ENCODE results near the gene PAOX. TPM values are rescaled to one million over a fixed set of nuclear protein-coding genes. Genes with fewer than 3 reads are reported as not detected.

The PAOX gene
- total and polyA plus RNA-seq, 2 of the 13 experiments (the other 11 are each of a cell fraction or from before 2014, with no cell fraction given) = 0.49 to 0.77 TPM

- TF ChIP-seq ZNF513 (CRISPR knock-in tag; conservative IDR thresholded peaks at IDR 0.05) (0 out of 2 replicates have a peak, but pooled peaks have one; percentile 68), EP300 (IDR thresholded peaks at IDR 0.05; ENCODE audit: low read depth in 2 of 2, low read length in 2 of 2) (0 out of 4 replicates have a peak, but pooled peaks of 1 of the 2 experiments have one; percentile 4), EP300 (CRISPR knock-in tag; IDR thresholded peaks at IDR 0.05; ENCODE audit: borderline replicate concordance) (peak; percentile 61), DBP (CRISPR knock-in tag; IDR thresholded peaks at IDR 0.05; ENCODE audit: not compliant biosample characterization) (peak; percentile 54), FOXP4 (CRISPR knock-in tag; IDR thresholded peaks at IDR 0.05) (0 out of 2 replicates have a peak, but pooled peaks have one; percentile 50), NFKB2 (CRISPR knock-in tag; IDR thresholded peaks at IDR 0.05; ENCODE audit: borderline replicate concordance) (peak; percentile 87; the same call in 1 of the 2 replicates), MYNN (CRISPR knock-in tag; IDR thresholded peaks at IDR 0.05; ENCODE audit: low read depth) (peak; percentile 83; the same call in 1 of the 2 replicates), MBNL3 (CRISPR knock-in tag; conservative IDR thresholded peaks at IDR 0.05) (no peak), KIAA2018 (CRISPR knock-in tag; IDR thresholded peaks at IDR 0.05; ENCODE audit: borderline replicate concordance) (peak; percentile 76; the same call in 1 of the 2 replicates), BRCA1 (CRISPR knock-in tag; IDR thresholded peaks at IDR 0.05) (no peak)
These were observed 15.1 kb downstream of the PAOX start, which contains the start of gene MTG1 (continued) for GRCh38 chr10:133394064-133394663.

All from HepG2 (cell line).